GM12878 (cell line): Measurements from ENCODE around the gene LGALS8.

Source experiments
- BMI1 ChIP-seq: fragments of 450-650 bp; IDR thresholded peaks from 2 replicates; pipeline ENCODE4 v1.6.1; 2016; ENCODE audit warnings: mild to moderate bottlenecking, moderate library complexity, borderline replicate concordance
- CTCF ChIP-seq, 3 experiments: IDR thresholded peaks in 2 of 3; conservative IDR thresholded peaks in 1 of 3; 2 replicates each; pipeline ENCODE4 v1.5.1; 2011; ENCODE audit warnings: low read depth in 3 of 3, low read length in 3 of 3, mild to moderate bottlenecking in 3 of 3, control low read depth in 2 of 3, moderate library complexity in 2 of 3, inconsistent platforms in 1 of 3, mixed read lengths in 1 of 3; ENCODE audit not compliant: control insufficient read depth in 2 of 3, insufficient read depth in 1 of 3; ENCODE audit errors: extremely low read depth in 1 of 3
- ELK1 ChIP-seq: IDR thresholded peaks from 2 replicates; pipeline ENCODE4 v1.6.1; 2012; ENCODE audit warnings: low read depth, low read length, improper control_type of control experiment
- FOXM1 ChIP-seq: IDR thresholded peaks from 2 replicates; pipeline ENCODE4 v1.6.1; 2012; ENCODE audit warnings: low read depth, mild to moderate bottlenecking, inconsistent platforms, low read length, moderate library complexity
- HDGF ChIP-seq: fragments of 450-650 bp; IDR thresholded peaks from 2 replicates; pipeline ENCODE4 v1.6.1; 2016; ENCODE audit warnings: antibody characterized with exemption
- POLR2AphosphoS5 ChIP-seq: IDR thresholded peaks from 2 replicates; pipeline ENCODE4 v1.6.1; 2011; ENCODE audit warnings: mild to moderate bottlenecking, low read length, inconsistent platforms
- RAD51 ChIP-seq: fragments of 450-650 bp; IDR thresholded peaks from 2 replicates; pipeline ENCODE4 v1.6.1; 2016; ENCODE audit warnings: moderate library complexity, mild to moderate bottlenecking, inconsistent platforms
- RCOR1 ChIP-seq: conservative IDR thresholded peaks from 2 replicates; pipeline ENCODE4 v1.6.1; 2012; ENCODE audit warnings: low read depth, low read length, improper control_type of control experiment
- REST ChIP-seq: IDR thresholded peaks from 2 replicates; pipeline ENCODE4 v1.6.1; 2012; ENCODE audit warnings: mild to moderate bottlenecking, low read depth, low read length
- TARDBP ChIP-seq: IDR thresholded peaks from 2 replicates; pipeline ENCODE4 v1.6.1; 2016; ENCODE audit warnings: borderline replicate concordance
- USF1 ChIP-seq: IDR thresholded peaks from 2 replicates; pipeline ENCODE4 v1.6.1; 2011; ENCODE audit warnings: borderline replicate concordance, low read depth, mild to moderate bottlenecking, moderate library complexity, mixed read lengths, low read length; ENCODE audit not compliant: insufficient read depth; ENCODE audit errors: extremely low read length

GRCh38 chr1:236541710-236542109, 17.9 kb downstream of the LGALS8 start:
- TF ChIP-seq TARDBP (no peak), FOXM1 (no peak), POLR2AphosphoS5 (no peak), RAD51 (no peak), USF1 (no peak), CTCF (IDR thresholded peaks at IDR 0.05 in 2 of 3, conservative IDR thresholded peaks at IDR 0.05 in 1 of 3; ENCODE audit: control insufficient read depth in 2 of 3, extremely low read depth in 1 of 3, insufficient read depth in 1 of 3, low read depth in 3 of 3, low read length in 3 of 3) (no peak), HDGF (no peak), BMI1 (no peak), ELK1 (no peak), REST (no peak), RCOR1 (no peak)
